ENCODE data around the gene LRMDA.

The LRMDA gene

DNA sequence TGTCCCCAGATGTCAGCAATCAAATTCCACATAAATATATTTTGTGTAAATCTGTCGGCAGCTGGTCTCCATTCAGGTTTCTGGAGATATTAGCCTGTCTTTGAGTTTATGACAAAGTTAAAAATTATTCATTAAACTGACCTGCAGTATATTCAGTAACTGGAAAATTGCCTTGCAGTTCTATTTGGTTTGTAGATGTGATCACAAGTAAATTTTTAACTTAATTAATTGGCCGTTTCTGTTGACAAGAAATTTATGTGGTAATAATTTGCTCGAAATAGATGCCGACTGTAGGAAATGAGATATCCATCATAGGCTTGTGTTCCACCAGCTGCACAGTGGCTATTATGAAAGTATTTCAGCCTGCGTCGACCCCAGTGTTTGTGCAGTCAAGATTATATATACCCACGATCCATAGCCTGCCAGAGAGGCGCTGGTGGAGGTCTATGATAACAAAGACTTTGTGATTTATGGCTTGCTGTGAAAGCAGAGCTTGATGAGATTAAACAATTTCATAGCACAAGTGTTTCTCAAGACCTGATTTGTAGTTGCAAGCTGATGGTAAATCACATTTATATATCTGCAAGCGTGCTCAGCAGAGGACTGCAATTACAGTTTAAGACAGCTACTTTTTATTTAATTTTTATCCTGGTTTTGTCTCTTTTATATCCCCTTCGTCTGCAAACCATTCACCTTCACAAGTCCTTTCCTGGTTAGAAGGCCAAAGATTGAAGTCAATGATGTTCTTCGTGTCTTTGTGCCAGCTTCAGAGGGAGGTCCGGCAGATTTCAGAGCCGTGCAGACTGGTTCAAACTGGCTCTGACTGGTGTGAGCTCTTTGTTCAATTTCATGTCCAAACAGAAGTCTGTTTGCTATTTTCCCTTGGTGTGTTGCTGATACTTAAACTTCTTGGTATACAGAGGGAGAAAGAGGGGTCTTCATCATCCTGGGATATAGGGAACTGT is 850.9 kb downstream of the LRMDA start:
- Histone ChIP-seq H3K9ac (ENCODE audit: low read depth, low read length) (no peak overlapping the region), H3K27me3 (ENCODE audit: insufficient read depth, low read length) (no peaks in the 10 kb centered on the region), H3K27ac (ENCODE audit: low read depth, low read length) (no peak overlapping the region), H3K36me3 (ENCODE audit: insufficient read depth, low read length) (no peaks in the 10 kb centered on the region), H3K4me1 (ENCODE audit: insufficient read depth, low read length) (0 out of 2 replicates have a peak, but pooled peaks cover 4% of the 10 kb centered on the region), H3K4me3 (ENCODE audit: low read length) (no peak overlapping the region), H3K9me3 (ENCODE audit: insufficient read depth, low read depth, low read length) (0 out of 2 replicates have a peak, but pooled peaks cover 6% of the 10 kb centered on the region)
- WGBS, result 95% methylated on average over 12 of the region's 13 CpGs

GRCh38 chr10:76284351-76284750 is 852.9 kb downstream of the LRMDA start:
- 95% methylated on average over 2 of the region's 2 CpGs for WGBS
- Histone ChIP-seq H3K27ac (ENCODE audit: low read depth, low read length) (no peak overlapping the region), H3K4me3 (ENCODE audit: low read length) (no peak overlapping the region), H3K9me3 (ENCODE audit: insufficient read depth, low read depth, low read length) (0 out of 2 replicates have a peak, but pooled peaks cover 6% of the 10 kb centered on the region), H3K9ac (ENCODE audit: low read depth, low read length) (no peak overlapping the region), H3K4me1 (ENCODE audit: insufficient read depth, low read length) (0 out of 2 replicates have a peak, but pooled peaks cover 4% of the 10 kb centered on the region), H3K27me3 (ENCODE audit: insufficient read depth, low read length) (no peaks in the 10 kb centered on the region), H3K36me3 (ENCODE audit: insufficient read depth, low read length) (no peaks in the 10 kb centered on the region)

DNA sequence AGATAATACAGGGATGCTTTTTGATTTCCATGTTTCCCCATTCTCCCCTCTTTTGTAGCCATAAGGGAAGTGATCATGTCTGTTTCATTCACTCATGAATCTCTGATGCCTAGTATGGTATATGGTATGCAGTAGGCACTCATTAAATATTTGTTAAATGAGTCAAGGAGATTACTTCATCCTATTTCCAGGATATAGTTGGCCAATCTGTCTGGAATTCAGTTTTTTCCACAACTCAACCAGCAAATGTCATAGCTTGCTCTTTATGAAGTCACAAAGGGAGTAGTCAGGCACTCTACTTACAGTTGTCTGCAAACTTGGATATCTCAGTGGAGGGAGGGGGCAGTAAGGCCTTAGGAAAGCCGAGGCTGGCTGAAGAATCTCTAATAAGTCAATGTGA is 853.6 kb downstream of the LRMDA start:
- no peak overlapping the region for H3K27ac ChIP-seq (ENCODE audit: low read depth, low read length)
- 0 out of 2 replicates have a peak, but pooled peaks cover 4% of the 10 kb centered on the region for H3K4me1 ChIP-seq (ENCODE audit: insufficient read depth, low read length)
- WGBS, result 89% methylated on average over 1 of the region's 1 CpG
- no peak overlapping the region for H3K9ac ChIP-seq (ENCODE audit: low read depth, low read length)
- H3K36me3 ChIP-seq (ENCODE audit: insufficient read depth, low read length), result no peaks in the 10 kb centered on the region
- H3K4me3 ChIP-seq (ENCODE audit: low read length), result no peak overlapping the region
- no peaks in the 10 kb centered on the region for H3K27me3 ChIP-seq (ENCODE audit: insufficient read depth, low read length)
- H3K9me3 ChIP-seq (ENCODE audit: insufficient read depth, low read depth, low read length), result 0 out of 2 replicates have a peak, but pooled peaks cover 6% of the 10 kb centered on the region

DNA sequence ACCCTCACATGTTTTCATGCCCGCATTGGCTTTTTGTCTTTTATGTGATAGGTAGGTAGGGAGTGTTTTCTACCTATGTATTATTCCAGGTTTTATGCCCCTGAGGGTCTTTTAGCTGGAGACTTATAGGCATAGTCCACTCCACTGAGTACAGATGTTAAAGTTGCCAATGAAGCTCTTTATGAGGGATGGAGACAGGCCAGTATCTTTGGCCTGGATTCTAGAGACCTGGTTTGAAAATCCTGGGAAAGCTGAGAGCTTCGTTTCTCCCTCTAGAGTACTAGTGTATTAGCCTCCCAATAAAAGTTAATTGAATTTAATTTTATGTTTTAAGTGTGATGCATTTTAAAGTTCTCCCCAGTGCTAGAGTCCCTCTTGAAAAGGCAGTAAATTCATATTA is 854.1 kb downstream of the LRMDA start:
- Histone ChIP-seq H3K27ac (ENCODE audit: low read depth, low read length) (no peak overlapping the region), H3K9ac (ENCODE audit: low read depth, low read length) (no peak overlapping the region), H3K36me3 (ENCODE audit: insufficient read depth, low read length) (no peaks in the 10 kb centered on the region), H3K4me1 (ENCODE audit: insufficient read depth, low read length) (0 out of 2 replicates have a peak, but pooled peaks cover 4% of the 10 kb centered on the region), H3K4me3 (ENCODE audit: low read length) (no peak overlapping the region), H3K27me3 (ENCODE audit: insufficient read depth, low read length) (no peaks in the 10 kb centered on the region), H3K9me3 (ENCODE audit: insufficient read depth, low read depth, low read length) (0 out of 2 replicates have a peak, but pooled peaks cover 6% of the 10 kb centered on the region)
- 88% methylated on average over 2 of the region's 2 CpGs for WGBS

- H3K27me3 ChIP-seq (ENCODE audit: insufficient read depth, low read length), result no peaks in the 10 kb centered on the region
These were observed 855.1 kb downstream of the LRMDA start for GRCh38 chr10:76286536-76286935.

DNA sequence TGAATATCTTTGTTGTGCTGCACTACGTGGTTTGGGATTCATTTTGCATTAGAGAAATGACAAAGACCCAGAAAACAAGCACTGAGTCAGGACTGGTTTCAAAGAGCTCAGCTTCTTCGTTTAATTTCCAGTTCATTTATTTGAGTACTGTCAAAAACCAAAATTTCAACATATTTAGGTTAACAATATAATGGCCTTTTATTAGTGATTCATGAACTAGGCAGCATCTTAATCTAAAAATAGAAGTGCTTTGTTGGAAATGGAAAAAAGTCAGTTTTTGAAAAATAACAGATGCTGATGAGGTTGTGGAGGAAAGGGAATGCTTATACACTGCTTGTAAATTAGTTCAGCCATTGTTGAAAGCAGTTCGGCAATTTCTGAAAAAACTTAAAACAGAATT is 856.4 kb downstream of the LRMDA start:
- H3K27me3 ChIP-seq (ENCODE audit: insufficient read depth, low read length), result no peaks in the 10 kb centered on the region
- 92% methylated on average over 2 of the region's 3 CpGs for WGBS
- no peaks in the 10 kb centered on the region for H3K36me3 ChIP-seq (ENCODE audit: insufficient read depth, low read length)
- H3K9ac ChIP-seq (ENCODE audit: low read depth, low read length), result no peak overlapping the region
- no peak overlapping the region for H3K27ac ChIP-seq (ENCODE audit: low read depth, low read length)
- no peaks in the 10 kb centered on the region for H3K4me1 ChIP-seq (ENCODE audit: insufficient read depth, low read length)
- H3K4me3 ChIP-seq (ENCODE audit: low read length), result no peak overlapping the region
- H3K9me3 ChIP-seq (ENCODE audit: insufficient read depth, low read depth, low read length), result 0 out of 2 replicates have a peak, but pooled peaks cover 6% of the 10 kb centered on the region

More at GRCh38 chr10:76286536-76286935, 855.1 kb downstream of the LRMDA start:
- no peaks in the 10 kb centered on the region for H3K36me3 ChIP-seq (ENCODE audit: insufficient read depth, low read length)
- 100% methylated on average over 1 of the region's 1 CpG for WGBS
- no peak overlapping the region for H3K4me3 ChIP-seq (ENCODE audit: low read length)
- no peak overlapping the region for H3K9ac ChIP-seq (ENCODE audit: low read depth, low read length)
- H3K27ac ChIP-seq (ENCODE audit: low read depth, low read length), result no peak overlapping the region
- 0 out of 2 replicates have a peak, but pooled peaks cover 4% of the 10 kb centered on the region for H3K4me1 ChIP-seq (ENCODE audit: insufficient read depth, low read length)
- 0 out of 2 replicates have a peak, but pooled peaks cover 6% of the 10 kb centered on the region for H3K9me3 ChIP-seq (ENCODE audit: insufficient read depth, low read depth, low read length)

- no peak overlapping the region for H3K27ac ChIP-seq (ENCODE audit: low read depth, low read length)
These were observed 859.8 kb downstream of the LRMDA start for GRCh38 chr10:76291175-76291574.

GRCh38 chr10:76291885-76292284 is 860.5 kb downstream of the LRMDA start:
- Histone ChIP-seq H3K27ac (ENCODE audit: low read depth, low read length) (no peak overlapping the region), H3K9ac (ENCODE audit: low read depth, low read length) (no peak overlapping the region), H3K36me3 (ENCODE audit: insufficient read depth, low read length) (no peaks in the 10 kb centered on the region), H3K9me3 (ENCODE audit: insufficient read depth, low read depth, low read length) (no peaks in the 10 kb centered on the region), H3K27me3 (ENCODE audit: insufficient read depth, low read length) (no peaks in the 10 kb centered on the region), H3K4me3 (ENCODE audit: low read length) (no peak overlapping the region), H3K4me1 (ENCODE audit: insufficient read depth, low read length) (no peaks in the 10 kb centered on the region)
- 96% methylated on average over 4 of the region's 4 CpGs for WGBS

More at GRCh38 chr10:76291175-76291574, 859.8 kb downstream of the LRMDA start:
- no peaks in the 10 kb centered on the region for H3K27me3 ChIP-seq (ENCODE audit: insufficient read depth, low read length)
- H3K4me3 ChIP-seq (ENCODE audit: low read length), result no peak overlapping the region
- no peak overlapping the region for H3K9ac ChIP-seq (ENCODE audit: low read depth, low read length)
- H3K9me3 ChIP-seq (ENCODE audit: insufficient read depth, low read depth, low read length), result no peaks in the 10 kb centered on the region
- no peaks in the 10 kb centered on the region for H3K4me1 ChIP-seq (ENCODE audit: insufficient read depth, low read length)
- no peaks in the 10 kb centered on the region for H3K36me3 ChIP-seq (ENCODE audit: insufficient read depth, low read length)

DNA sequence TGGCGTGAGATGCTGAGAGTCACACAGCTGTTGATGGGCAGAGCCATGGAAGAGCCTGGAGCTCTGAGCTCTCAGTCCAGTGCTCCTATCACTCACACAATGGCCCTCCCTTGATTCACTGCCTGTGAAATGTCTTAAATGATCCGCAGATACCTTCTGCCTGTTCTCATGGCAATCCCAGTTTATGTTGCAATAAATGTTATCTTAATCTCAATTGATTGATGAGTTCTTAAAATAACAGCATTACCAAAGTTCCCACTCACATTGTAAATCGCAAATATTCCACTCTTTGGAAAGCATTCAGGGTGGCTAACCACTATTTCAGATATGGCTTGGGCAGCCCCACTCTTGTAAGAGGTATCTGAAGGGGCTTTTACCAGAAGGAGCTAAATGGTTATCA is 865.5 kb downstream of the LRMDA start:
- Histone ChIP-seq H3K9ac (ENCODE audit: low read depth, low read length) (no peak overlapping the region), H3K4me1 (ENCODE audit: insufficient read depth, low read length) (peaks cover 17% of the 10 kb centered on the region; the same call in 1 of the 2 replicates), H3K4me3 (ENCODE audit: low read length) (no peak overlapping the region), H3K9me3 (ENCODE audit: insufficient read depth, low read depth, low read length) (no peaks in the 10 kb centered on the region), H3K27me3 (ENCODE audit: insufficient read depth, low read length) (no peaks in the 10 kb centered on the region), H3K36me3 (ENCODE audit: insufficient read depth, low read length) (no peaks in the 10 kb centered on the region), H3K27ac (ENCODE audit: low read depth, low read length) (no peak overlapping the region)
- 96% methylated on average over 3 of the region's 3 CpGs for WGBS

DNA sequence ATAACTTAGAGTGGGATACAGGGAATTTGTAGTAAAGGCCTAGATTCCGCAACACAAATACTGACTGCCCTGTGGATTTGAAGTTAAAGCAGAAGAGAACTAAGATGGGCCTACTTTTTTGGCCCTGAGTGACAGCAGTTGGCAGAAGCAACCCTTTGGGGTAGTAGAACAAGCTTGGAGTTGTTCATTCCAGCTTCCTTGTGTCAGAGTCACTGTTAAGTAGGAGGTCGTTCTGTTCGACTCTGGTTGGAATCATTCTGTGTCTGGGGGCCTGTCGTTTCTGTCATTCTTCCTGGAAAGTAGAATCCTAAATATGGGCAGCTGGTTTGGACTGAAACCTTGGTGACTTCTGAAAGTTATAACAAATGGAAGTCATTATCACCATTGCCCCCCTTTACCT is 865.9 kb downstream of the LRMDA start:
- WGBS, result 95% methylated on average over 4 of the region's 4 CpGs
- H3K36me3 ChIP-seq (ENCODE audit: insufficient read depth, low read length), result no peaks in the 10 kb centered on the region
- H3K27me3 ChIP-seq (ENCODE audit: insufficient read depth, low read length), result no peaks in the 10 kb centered on the region
- no peak overlapping the region for H3K4me3 ChIP-seq (ENCODE audit: low read length)
- no peaks in the 10 kb centered on the region for H3K9me3 ChIP-seq (ENCODE audit: insufficient read depth, low read depth, low read length)
- H3K9ac ChIP-seq (ENCODE audit: low read depth, low read length), result no peak overlapping the region
- H3K27ac ChIP-seq (ENCODE audit: low read depth, low read length), result no peak overlapping the region
- peaks cover 17% of the 10 kb centered on the region; the same call in 1 of the 2 replicates for H3K4me1 ChIP-seq (ENCODE audit: insufficient read depth, low read length)

- no peak overlapping the region for H3K27ac ChIP-seq (ENCODE audit: low read depth, low read length)
- peaks cover 21% of the 10 kb centered on the region; the same call in 1 of the 2 replicates for H3K4me1 ChIP-seq (ENCODE audit: insufficient read depth, low read length)
- H3K27me3 ChIP-seq (ENCODE audit: insufficient read depth, low read length), result no peaks in the 10 kb centered on the region
- whole genome bisulfite sequencing, result 86% methylated on average over 10 of the region's 10 CpGs
- H3K36me3 ChIP-seq (ENCODE audit: insufficient read depth, low read length), result no peaks in the 10 kb centered on the region
- no peaks in the 10 kb centered on the region for H3K9me3 ChIP-seq (ENCODE audit: insufficient read depth, low read depth, low read length)
- no peak overlapping the region for H3K4me3 ChIP-seq (ENCODE audit: low read length)
- H3K9ac ChIP-seq (ENCODE audit: low read depth, low read length), result no peak overlapping the region
These were observed 866.4 kb downstream of the LRMDA start for GRCh38 chr10:76297780-76298281.
